ENCODE data around the gene TBC1D17.

- TF ChIP-seq CTCF (IDR thresholded peaks at IDR 0.05; ENCODE audit: low read depth, low read length) (no peak), EZH2phosphoT487 (IDR thresholded peaks at IDR 0.05; ENCODE audit: low read depth) (no peak)
Measured at GRCh38 chr19:49848938-49849337, 28.6 kb upstream of the TBC1D17 start.
